Subcutaneous adipose tissue (tissue), 4 donors: ENCODE measurements around the gene XYLT1. TPM values are rescaled to one million over a fixed set of nuclear protein-coding genes. Genes with fewer than 3 reads are reported as not detected.

Source experiments
- total RNA-seq, 4 donors: library from RNA; depleted of rRNA; stranded (reverse); fragments of >200 nt; gene quantifications; one replicate each; pipeline ENCODE4 v1.1.0, GENCODE V29; 2016
- TF ChIP-seq, protein P1 (sequence below): fragments of 450-650 bp; IDR thresholded peaks from one replicate; pipeline ENCODE4 v1.5.1; 2016; ENCODE audit warnings: low read depth, mild to moderate bottlenecking, control low read depth, antibody characterized with exemption, moderate library complexity

Gene XYLT1
- total RNA-seq, 4 donors from 2014 or later = 21.7 to 27.5 (median 26.1) TPM

DNA sequence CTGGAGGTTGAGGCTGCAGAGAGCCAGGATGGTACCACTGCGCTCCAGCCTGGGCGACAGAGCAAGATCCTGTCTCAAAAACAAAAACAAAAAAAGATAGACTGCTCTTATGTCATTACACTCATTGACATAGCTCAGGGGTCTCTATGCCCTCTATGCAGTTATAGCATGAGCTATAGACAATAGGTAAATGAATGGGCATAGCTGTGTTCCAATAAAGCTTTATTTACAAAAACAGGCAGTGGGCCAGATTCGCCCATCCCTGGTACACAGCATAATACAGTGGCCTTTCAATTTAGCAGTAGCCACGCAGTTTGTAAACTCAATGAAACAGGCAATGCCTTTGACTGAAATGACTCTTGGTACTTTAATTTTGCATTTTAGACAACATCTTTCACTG is 51.5 kb downstream of the XYLT1 start:
- TF ChIP-seq, protein P1, sequence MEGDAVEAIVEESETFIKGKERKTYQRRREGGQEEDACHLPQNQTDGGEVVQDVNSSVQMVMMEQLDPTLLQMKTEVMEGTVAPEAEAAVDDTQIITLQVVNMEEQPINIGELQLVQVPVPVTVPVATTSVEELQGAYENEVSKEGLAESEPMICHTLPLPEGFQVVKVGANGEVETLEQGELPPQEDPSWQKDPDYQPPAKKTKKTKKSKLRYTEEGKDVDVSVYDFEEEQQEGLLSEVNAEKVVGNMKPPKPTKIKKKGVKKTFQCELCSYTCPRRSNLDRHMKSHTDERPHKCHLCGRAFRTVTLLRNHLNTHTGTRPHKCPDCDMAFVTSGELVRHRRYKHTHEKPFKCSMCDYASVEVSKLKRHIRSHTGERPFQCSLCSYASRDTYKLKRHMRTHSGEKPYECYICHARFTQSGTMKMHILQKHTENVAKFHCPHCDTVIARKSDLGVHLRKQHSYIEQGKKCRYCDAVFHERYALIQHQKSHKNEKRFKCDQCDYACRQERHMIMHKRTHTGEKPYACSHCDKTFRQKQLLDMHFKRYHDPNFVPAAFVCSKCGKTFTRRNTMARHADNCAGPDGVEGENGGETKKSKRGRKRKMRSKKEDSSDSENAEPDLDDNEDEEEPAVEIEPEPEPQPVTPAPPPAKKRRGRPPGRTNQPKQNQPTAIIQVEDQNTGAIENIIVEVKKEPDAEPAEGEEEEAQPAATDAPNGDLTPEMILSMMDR = no peak

DNA sequence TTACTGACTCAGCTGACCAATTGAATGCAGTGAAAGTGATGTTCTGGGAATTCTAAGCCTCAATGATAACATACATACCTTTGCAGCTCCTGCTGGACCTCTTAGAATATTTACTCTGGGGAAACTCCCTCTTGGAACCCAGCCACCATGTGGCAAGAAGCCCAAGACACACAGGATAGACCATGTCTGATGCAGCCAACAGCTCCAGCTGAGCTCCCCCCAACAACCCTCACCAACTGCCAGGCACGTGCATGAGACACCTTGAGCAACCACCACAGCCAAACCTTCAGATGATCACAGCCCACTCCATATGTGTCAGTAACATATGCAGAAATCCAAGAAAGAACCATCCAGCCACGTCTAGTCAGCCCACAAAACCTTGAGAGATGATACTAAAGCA is 53.0 kb downstream of the XYLT1 start:
- TF ChIP-seq, protein P1 = no peak

- TF ChIP-seq, protein P1 = no peak
These were observed 54.1 kb downstream of the XYLT1 start for GRCh38 chr16:17416461-17417311.

- TF ChIP-seq, protein P1 = no peak
These were observed 55.8 kb downstream of the XYLT1 start for GRCh38 chr16:17414916-17415315.

GRCh38 chr16:17414421-17414820 is 56.3 kb downstream of the XYLT1 start:
- TF ChIP-seq, protein P1 = no peak

GRCh38 chr16:17413508-17413907 is 57.3 kb downstream of the XYLT1 start:
- TF ChIP-seq, protein P1 = no peak

DNA sequence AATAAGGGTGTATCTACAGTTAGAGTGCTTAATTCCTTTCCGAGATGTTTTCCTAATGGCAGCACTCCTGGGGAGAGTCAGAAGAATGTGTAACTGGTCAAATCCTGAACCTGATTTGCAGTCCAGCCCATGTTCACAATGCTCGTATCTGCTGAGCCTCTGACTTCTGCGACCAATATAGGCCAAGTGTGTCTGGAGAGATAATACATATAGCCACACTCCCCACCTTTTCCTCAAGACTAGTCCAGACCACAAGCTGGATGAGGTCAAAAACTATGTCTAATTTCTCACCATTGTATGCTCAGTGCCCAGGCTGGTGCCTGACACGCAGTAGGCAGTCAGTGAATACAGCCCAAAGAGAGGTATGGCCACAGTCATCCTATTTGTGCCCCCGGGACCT is 58.0 kb downstream of the XYLT1 start:
- TF ChIP-seq, protein P1 = no peak
